Suppressor macrophage (primary cell): Measurements from ENCODE around the gene FAM163B.
"Not testable (repeated sequence)": the region's sequence is repeated elsewhere in the genome, so short reads cannot be mapped to it uniquely, and the experiment has no call there.

Experiments used
- DNase-seq, 4 experiments: peaks; one replicate each; pipeline ENCODE4 v3.0.0-alpha.2; 2020 to 2022

The FAM163B gene

DNA sequence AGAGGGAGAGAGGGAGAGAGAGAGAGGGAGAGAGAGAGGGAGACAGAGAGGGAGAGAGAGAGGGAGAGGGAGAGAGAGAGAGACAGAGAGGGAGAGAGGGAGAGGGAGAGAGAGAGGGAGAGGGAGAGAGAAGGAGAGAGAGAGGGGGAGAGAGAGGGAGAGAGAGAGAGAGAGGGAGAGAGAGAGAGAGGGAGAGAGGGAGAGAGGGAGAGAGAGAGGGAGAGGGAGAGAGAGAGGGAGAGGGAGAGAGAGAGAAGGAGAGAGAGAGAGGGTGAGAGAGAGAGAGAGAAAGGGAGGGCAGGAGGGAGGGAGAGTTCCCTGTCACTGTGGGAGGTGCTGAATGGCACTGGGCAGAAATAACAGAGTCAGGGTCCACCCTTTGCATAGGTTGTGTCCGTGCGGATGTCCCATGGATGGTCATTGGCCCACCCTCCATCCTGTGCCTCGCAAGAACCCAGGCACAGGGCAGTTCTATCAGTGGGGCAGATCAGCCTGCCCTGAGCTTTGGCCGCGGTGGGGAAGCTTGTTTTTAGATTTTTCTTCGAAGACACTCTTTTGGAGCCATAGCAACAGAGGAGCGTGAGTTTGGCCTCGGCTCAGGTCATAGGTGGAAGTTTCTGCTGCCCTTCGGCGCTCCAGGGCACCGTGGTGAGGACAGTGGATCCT is 44.6 kb downstream of the FAM163B start:
- no peak for DNase-seq

DNA sequence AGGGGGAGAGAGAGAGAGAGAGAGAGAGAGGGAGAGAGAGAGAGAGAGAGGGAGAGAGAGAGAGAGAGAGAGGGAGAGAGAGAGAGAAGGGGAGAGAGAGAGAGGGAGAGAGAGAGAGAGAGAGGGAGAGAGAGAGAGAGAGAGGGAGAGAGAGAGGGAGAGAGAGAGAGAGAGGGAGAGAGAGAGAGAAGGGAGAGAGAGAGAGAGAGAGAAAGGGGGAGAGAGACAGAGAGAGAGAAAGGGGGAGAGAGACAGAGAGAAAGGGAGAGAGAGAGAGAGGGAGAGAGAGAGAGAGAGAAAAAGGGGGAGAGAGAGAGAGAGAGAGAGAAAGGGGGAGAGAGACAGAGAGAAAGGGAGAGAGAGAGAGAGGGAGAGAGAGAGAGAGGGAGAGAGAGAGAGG is 45.4 kb downstream of the FAM163B start:
- not testable (repeated sequence) for DNase-seq

DNA sequence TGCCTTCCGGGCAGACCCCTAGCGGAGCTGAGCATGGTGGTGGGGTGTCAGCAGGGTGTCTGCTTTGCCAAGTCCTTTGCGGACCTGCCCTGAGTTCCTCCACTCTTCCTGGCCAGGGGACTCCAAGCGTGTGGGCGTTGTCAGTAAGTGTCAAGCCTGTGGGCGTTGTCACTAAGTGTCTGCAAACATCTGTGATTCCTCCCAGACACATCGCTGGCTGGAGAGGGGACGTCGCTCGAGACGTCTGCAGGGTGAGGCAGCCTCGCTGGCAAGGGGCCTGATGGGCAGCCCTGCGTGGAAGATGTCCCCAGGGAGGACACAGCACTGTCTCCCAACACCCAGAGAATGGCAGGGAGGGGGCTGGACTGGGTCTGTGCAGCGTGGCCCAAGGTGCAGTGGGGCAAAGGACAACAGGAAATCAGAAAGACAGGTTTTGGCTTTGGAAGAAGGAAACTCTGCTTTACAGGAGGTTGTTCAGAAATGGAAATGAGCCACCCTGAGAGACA is 45.8 kb downstream of the FAM163B start:
- DNase-seq, result peak in 1 of 4 experiments; percentile 22

DNA sequence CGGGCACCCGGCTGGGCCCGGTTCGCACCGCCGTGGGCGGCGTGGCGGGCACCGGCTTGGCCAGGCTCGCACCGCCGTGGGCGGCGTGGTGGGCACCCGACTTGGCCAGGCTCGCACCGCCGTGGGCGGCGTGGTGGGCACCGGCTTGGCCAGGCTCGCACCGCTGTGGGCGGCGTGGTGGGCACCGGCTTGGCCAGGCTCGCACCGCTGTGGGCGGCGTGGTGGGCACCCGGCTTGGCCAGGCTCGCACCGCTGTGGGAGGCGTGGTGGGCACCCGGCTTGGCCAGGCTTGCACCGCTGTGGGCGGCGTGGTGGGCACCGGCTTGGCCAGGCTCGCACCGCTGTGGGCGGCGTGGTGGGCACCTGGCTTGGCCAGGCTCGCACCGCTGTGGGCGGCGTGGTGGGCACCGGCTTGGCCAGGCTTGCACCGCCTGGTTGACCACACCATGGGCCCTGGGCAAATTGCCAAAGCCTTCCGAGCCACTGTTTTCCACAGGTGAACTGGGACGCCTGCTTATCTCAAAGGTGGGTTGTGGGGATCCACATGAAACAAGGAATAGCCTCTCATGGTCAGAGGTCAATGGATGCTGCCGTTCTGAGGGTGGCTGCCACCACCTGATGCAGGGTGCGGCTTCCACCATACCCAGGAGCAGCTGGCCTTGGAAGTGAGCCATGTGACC is 46.4 kb downstream of the FAM163B start:
- no peak for DNase-seq

DNA sequence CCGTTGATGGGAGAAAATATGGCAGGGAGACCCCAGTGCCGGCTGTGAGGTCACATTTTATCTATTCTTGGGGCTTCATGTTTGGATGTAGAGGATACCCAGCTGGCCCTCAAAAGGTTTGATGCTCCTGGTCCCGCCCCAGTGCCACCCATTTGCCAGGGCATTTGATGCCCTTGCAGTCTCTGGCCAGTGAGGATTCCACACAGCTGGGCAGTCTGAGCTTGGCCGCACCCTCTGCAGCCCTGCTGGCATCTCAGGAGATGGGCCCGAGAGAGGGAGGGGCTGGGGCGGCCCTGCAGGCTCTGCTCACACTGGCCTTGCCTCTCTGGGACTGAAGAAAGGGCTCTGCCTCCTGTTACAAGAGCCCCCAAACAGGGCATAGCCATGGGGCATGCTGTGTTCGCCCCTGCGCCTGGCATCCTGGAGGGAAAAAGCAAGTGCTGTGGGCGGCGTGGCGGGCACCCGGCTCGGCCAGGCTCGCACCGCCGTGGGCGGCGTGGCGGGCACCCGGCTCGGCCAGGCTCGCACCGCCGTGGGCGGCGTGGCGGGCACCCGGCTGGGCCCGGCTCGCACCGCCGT is 47.1 kb downstream of the FAM163B start:
- DNase-seq, result no peak

DNA sequence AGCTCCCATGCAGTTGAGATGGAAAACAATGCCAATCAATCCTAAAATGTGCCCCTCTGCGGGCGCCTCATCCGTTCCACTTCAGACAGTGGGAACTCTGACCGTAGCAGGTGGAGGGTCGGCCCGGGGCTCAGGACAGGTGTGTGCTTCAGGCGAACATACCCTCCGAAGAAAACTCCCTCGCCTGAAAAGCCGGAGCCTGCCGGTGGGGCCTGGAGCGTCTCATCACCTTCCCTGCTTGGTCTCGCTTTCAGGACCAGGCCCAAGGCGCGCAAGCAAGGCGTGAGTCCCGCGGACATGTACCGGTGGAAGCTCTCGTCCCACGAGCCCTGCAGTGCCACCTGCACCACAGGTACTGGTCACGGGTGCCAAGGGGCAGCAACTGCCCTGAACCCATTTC is 48.2 kb downstream of the FAM163B start:
- no peak for DNase-seq

DNA sequence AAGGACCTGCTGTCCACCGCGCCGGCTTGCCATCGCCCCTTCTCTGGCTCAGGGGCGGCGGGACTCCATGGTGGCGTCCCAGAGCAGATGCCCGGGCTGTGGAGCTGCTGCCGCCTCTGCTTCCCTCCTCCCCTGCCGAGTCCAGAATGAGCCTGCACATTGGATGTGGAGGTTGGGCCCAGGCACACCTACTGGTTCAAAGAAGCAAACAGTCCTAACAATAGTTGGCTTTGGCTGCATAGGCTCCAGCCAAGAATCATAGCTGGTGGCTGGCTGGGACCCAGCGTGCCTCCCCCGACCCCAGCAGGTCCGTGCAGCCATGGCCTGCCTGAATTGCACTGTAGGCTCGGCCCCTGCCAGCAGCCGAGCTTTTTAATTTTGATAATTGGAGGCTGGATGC is 48.9 kb downstream of the FAM163B start:
- DNase-seq, result no peak

DNA sequence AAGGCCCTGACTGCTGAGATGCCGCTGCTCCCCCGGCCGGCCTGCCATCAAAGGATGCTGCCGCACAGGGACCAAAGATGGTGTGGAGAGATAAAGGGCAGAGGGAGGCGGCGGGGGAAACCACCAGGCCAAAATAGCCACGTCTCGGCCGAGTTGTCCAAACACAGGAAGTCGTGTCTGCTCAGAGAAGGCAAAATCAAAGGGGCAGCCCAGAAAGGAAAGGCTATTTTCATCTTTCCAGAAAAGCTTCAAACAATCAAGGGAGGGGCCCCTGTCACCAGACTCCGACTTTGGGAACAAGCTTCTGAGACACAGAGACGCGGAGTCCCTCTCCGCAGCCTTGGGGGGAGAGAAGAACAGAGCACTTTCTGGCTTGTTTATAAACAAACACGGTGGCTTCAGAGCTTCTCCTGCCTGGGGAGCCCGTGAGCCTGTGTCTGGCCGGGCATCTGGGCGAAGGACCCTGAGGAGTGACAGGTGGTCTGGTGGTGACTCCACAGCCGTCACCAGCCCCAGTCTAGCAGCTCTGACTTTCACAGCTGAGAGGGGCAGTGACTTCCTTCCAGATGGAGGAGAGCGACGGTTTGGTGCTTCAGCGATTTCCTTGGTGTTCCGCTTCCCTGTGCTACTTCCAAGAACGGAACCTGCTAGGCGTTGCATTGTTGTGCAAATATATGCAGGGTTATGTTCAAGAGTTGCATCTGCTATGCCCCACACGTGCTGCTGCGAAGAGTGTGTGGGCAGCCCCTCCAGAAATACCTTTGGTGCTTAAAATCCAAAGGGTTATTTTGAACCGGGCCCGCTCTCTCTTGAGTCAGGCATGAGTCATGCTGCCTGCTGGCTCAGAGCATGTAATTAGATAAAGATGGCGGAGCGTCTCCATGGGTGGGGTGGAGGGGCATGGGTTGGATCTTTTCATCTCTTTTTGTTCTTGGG is 50.7 kb downstream of the FAM163B start:
- DNase-seq, result peak; percentile 72 to 79 (median 76)

DNA sequence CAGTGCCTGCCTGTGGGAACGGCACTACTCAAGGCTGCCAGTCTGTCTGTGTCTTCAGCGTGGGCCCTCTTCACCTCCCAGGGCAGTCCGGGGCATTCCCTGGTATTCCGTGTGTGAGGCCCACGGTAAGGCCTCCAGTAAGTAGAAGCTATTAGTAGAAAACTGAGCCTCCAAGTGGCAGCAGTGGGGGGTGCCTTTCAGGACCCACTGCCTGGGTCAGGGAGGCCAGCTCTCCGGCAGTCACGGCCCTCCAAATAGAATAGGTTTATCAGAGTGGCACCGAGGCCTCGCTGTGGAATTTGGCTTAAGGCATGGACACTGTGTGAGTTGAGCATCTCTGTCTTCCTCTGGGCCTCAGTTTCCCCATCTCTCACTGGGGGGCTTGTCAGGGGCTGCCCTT is 51.6 kb downstream of the FAM163B start:
- DNase-seq, result no peak

DNA sequence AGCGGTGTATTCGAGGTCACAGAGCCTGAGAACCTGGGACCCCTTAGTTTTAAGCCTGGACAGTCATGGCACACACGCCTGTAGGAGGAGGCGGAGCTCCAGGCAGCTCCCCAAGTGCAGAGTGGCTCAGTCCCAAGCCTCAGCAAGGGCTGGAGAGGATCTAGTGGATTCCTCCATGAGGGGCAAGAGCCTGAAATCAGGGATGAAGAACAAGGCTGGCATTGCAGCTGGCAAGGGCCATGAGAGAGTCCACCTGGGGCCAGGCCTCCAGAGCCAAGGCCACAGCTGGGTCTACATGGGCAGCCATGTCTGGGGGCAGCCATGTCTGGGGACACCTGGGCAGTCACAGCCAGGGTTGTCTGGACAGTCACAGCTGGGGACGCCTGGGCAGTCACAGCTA is 52.8 kb downstream of the FAM163B start:
- DNase-seq, result no peak

DNA sequence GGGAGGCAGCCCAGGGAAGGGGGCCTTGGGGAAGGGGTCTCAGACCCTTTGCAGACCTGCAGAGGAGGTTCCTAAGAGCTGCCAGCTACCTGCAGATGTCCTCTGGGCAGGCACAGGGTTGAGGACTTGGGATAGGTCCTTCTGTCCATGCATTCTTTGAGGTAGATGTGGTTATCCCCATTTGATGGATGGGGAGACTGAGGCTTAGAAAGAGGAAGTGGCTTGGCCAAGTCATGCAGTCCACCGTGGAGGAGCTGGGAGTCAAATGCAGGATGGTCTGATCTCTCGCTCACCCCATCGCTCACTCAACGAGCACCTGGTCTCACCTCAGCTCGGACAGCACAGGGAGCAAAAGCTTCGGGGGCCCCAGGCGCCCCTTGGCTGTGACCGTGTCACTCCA is 54.5 kb downstream of the FAM163B start:
- no peak for DNase-seq

DNA sequence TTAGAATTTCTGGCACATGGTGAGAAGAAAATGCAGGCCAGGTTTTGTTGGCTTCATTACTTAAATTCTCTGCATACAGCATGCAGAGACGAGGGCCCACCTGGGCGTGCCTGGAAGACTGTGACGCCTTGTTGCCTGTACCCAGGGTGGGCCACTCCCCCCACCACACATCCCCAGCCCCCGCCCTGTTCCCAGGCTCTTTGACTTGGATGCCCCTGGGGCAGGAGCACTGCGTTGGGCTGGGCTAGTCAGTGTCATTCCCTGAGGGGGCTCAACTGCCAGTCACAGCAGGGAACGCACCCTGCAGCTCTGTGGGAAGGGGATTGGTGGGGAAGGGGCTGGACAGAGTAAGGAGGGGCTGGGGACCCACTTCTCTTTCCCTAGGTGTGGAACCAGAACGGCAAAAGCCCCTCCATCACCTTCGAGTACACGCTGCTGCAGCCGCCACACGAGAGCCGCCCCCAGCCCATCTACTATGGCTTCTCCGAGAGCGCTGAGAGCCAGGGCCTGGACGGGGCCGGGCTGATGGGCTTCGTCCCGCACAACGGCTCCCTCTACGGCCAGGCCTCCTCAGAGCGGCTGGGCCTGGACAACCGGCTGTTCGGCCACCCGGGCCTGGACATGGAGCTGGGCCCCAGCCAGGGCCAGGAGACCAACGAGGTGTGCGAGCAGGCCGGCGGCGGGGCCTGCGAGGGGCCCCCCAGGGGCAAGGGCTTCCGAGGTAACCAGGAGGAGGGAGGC is 55.0 kb downstream of the FAM163B start:
- no peak for DNase-seq

DNA sequence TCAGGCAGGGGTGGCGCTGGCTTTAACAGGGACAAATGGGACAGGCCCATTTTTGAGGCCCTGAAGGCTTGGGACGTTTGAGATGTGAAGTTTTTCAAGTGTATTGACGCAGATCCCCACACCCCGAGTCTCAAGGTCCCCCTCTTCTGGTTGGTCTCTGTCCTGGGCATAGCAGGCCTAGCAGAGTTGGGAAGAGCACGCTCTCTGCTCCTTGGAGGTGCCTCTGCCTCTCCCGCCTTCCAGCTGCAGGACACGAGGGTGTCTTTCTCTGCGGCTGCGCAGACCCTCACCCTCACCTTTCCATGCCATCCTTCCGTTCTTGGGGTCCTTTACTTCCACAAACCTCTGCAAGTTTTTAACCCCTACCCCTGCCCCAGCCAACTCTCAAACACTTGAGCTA is 56.1 kb downstream of the FAM163B start:
- no peak for DNase-seq

DNA sequence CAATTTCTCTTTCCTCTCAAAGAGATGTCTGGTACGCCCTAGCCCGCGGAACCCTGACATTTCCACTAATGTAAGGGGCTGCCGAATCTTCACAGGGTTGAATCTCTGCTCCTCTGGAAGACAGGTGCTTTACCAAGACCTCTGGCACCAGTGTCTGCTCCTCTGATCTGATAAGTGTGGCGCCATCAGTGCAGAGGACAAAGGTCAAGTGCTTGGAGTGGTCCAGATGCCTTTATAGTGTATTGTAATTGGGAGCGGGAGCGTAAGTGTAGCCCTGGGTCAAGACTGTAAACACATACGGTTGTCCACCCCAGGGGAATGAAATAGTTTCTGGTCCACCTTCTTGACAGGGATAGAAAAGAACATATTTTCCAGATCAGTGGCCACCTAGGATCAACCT is 57.0 kb downstream of the FAM163B start:
- no peak for DNase-seq

DNA sequence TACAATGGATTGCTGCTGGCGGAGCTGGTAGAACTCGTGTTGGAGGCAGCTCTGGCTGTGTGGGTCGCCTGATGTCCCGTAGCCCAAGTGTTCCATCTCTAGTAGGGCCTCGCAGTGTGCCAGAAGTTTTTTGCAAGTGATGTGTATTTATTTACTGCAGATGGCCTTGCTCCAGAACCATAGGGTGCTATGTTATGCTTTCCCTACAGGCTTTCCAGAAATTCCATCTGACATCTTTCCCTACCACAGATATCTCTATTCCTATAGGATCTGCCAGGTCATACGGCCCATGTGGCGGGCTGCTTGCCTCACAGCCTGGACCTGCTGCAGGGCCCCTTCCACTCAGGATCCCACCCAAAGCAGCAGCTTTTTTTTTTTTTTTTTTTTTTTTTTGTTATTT is 57.7 kb downstream of the FAM163B start:
- no peak for DNase-seq

DNA sequence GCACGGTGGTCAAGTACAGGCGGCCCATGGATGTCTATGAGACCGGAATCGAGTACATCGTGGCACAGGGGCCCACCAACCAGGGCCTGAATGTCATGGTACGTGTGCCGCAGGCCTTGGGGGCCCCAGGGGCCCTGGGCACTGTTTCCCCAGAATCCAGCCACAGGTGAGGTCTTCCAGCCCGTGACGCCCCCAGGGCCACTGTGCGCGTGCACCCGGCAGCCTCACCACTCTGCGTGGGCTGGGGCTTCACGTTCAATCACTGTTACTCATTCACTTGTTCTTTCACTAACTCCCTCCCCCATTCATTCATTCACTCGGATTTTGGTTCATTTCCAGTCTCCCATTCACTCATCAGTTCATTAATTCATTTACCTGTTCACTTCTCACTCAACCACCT is 62.1 kb downstream of the FAM163B start:
- no peak for DNase-seq

DNA sequence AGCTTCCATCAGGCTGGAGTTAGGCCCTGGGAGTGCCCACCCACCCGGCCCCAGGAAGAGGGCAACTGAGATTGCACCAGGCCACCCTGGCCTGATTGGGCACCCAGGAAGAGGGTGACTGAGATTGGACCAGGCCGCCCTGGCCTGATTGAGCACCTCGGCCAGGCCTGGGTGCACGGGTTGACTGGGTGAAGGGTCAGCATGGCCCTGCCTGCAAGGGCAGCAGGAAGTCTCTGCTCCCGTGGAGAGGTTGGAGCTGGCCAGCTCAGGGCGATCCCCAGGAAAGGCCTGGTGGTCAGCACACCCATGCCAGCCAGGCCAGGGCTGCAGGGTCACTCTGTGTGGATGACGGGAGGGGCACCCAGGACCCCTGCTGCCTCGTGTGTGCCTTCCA is 62.9 kb downstream of the FAM163B start:
- DNase-seq, result no peak

DNA sequence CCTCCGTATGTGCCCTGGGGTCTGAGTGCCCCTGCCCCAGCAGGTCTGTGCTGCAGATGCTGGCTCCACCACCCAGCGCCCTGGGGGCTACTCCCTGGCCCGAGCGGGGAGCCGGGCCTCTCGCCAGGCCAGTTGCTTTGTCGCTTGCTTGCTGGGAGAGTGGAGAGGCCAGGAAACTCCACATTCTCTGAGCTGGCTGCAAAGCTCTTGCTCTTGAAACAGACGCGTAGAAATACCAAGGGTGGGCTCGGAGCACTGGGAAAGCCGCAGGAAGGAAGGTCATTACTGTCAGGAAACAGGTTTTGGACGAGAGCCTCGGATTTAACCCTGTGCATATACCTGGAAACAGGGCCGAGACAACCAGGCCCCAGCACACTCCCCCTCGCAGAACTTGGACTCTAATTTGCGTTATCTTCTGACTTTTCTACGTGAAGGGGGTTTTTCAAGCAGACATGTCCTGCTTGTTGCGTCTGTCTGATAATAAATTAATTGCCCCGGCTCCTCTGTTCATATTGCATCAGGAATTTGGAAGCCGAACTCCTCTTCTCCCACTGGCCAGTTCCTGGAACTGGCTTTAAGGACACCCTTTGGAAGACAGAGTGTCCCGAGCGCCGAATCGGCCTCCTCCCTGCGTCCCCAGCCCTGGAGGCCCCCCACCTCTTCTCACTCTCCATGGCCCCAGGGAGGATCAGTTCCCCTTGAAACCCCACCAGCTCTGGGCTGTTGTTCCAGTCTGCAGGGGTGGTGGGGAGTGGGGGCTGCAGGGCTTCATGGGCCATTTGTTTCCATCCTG is 63.5 kb downstream of the FAM163B start:
- DNase-seq, result no peak

DNA sequence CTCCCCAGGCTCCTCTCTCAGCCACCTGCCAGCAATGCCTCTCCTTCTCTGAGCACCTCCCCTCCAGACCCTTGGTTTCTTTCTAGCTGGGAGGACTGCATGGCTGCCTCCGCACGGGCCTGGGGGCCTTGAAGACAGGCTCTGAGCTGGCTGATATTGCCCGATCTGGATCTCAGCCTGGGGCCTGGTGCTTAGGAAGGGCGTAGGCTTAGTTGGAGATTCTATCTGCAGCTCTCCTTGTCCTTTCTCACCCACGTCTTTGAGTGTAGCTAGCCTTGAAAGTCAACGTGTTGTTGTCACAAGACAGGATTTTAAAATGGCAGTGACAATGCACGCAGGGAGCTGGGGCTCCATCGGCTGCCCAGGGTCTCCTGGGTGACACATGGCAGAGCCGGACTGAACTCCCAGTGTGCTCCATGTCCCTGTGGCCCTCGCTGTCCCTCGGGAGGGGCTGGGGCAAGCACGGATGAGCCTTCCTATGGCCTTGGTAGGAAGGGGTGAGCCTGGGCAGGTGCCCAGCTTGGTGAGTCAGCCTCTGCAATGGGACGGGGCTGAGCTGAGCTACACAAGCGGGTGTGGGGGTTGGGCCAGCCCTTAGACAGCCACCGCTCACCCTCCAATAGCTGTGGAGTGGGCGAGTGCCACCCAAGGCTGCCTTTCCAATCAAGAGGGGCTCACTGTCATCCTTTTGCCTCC is 65.3 kb downstream of the FAM163B start:
- DNase-seq, result no peak

DNA sequence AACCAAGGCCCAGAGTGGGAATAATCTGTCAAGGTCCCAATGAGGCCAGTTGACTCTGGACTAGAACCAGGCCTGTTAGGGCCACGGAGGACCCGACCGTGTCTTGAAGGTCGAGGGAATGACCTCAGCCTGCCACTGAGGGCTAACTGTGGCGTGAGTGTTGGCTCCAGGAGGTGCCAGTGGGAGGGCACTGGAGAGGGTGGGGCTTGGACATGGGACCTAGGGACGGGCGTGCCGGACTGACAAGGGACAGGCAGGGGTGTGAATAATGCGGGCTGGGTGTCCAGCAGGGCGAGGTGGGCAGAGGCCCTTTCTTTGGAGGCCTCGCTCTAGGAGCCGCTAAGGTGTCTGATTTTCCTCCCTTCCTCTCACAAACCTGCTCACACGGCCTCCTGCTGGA is 67.2 kb downstream of the FAM163B start:
- no peak for DNase-seq

DNA sequence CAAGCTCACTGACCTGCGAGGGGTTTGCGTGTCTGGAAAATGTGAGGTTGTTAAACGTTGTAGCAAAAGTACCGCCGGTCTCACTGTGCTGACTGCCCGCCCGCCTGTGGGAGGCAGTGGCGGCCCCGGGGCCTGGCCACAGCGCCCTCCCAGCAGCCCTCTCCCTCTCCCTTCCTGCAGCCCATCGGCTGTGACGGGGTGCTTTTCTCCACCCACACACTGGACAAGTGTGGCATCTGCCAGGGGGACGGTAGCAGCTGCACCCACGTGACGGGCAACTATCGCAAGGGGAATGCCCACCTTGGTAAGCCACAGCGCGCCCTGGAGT is 68.5 kb downstream of the FAM163B start:
- DNase-seq, result no peak
